Measurements from ENCODE around the gene PLA2G4A. TPM values are rescaled to one million over a fixed set of nuclear protein-coding genes. Genes with fewer than 3 reads are reported as not detected.
A peak's percentile ranks its signal among the peaks of the same experiment; 100 is the strongest.

PLA2G4A gene
- total and polyA plus RNA-seq, 2 donors (not counting 1 experiment from before 2014, with no cell fraction given), result 2.8 to 5.8 TPM

DNA sequence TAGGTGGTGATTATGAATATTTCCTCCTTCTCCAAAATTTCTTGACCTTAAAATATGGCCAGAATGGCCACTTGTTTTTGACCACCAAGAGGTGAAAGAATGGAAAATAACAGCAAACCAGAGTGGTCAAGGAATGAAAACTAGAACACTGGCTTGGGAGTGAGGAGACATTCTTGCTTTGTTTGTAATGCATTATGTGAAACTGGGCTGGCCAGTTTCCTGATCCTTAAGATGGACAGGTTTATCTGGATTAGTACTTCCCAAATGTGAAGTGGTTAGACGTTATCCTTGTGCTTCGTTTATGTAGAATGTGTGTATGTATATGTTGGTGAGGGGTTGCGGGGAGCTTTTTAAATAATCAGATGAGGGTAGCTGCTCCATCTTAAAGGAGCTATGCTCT is 12.8 kb downstream of the PLA2G4A start:
- no peaks in the 10 kb centered on the region for H3K27me3 ChIP-seq (ENCODE audit: control insufficient read depth, insufficient read depth, low read length)
- no peak overlapping the region for H3K27ac ChIP-seq (ENCODE audit: insufficient read depth, low read length)
- H3K9me3 ChIP-seq (ENCODE audit: control insufficient read depth, insufficient read depth, low read depth, low read length), result no peaks in the 10 kb centered on the region
- no peaks in the 10 kb centered on the region for H3K79me2 ChIP-seq (ENCODE audit: control insufficient read depth, insufficient read depth, low read length)
- H4K20me1 ChIP-seq (ENCODE audit: control insufficient read depth, extremely low read depth, insufficient read depth, low read length), result no peaks in the 10 kb centered on the region
- H3K4me1 ChIP-seq (ENCODE audit: control insufficient read depth, extremely low read depth, insufficient read depth, low read length), result no peaks in the 10 kb centered on the region
- no peak overlapping the region for H3K9ac ChIP-seq (ENCODE audit: insufficient read depth, low read length)
- H3K4me3 ChIP-seq (replicated peaks in 1 of 4; ENCODE audit: control extremely low read depth in 1 of 4, insufficient read depth in 1 of 4, low read depth in 3 of 4, low read length in 4 of 4), result no peak overlapping the region
- no peak overlapping the region for H3K4me2 ChIP-seq (ENCODE audit: extremely low read depth, insufficient read depth, low read length)
- no peak overlapping the region for H2AFZ ChIP-seq (ENCODE audit: low read length)
- no peaks in the 10 kb centered on the region for H3K36me3 ChIP-seq (ENCODE audit: control insufficient read depth, insufficient read depth, low read length)
- TF ChIP-seq, protein P1, sequence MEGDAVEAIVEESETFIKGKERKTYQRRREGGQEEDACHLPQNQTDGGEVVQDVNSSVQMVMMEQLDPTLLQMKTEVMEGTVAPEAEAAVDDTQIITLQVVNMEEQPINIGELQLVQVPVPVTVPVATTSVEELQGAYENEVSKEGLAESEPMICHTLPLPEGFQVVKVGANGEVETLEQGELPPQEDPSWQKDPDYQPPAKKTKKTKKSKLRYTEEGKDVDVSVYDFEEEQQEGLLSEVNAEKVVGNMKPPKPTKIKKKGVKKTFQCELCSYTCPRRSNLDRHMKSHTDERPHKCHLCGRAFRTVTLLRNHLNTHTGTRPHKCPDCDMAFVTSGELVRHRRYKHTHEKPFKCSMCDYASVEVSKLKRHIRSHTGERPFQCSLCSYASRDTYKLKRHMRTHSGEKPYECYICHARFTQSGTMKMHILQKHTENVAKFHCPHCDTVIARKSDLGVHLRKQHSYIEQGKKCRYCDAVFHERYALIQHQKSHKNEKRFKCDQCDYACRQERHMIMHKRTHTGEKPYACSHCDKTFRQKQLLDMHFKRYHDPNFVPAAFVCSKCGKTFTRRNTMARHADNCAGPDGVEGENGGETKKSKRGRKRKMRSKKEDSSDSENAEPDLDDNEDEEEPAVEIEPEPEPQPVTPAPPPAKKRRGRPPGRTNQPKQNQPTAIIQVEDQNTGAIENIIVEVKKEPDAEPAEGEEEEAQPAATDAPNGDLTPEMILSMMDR (conservative IDR thresholded peaks at IDR 0.05 in 1 of 2, IDR thresholded peaks at IDR 0.05 in 1 of 2; ENCODE audit: low read depth in 1 of 2, low read length in 2 of 2), result no peak
- no peak for TF ChIP-seq EZH2 (IDR thresholded peaks at IDR 0.05; ENCODE audit: low read length, missing control alignments)
- peak in 1 of 2 donors; percentile 47 for DNase-seq (ENCODE audit: low read depth in 2 of 2)

GRCh38 chr1:186842547-186842946 is 13.8 kb downstream of the PLA2G4A start:
- Histone ChIP-seq H3K9me3 (ENCODE audit: control insufficient read depth, insufficient read depth, low read depth, low read length) (no peaks in the 10 kb centered on the region), H3K9ac (ENCODE audit: insufficient read depth, low read length) (no peak overlapping the region), H4K20me1 (ENCODE audit: control insufficient read depth, extremely low read depth, insufficient read depth, low read length) (no peaks in the 10 kb centered on the region), H3K4me3 (replicated peaks in 1 of 4; ENCODE audit: control extremely low read depth in 1 of 4, insufficient read depth in 1 of 4, low read depth in 3 of 4, low read length in 4 of 4) (no peak overlapping the region), H2AFZ (ENCODE audit: low read length) (no peak overlapping the region), H3K79me2 (ENCODE audit: control insufficient read depth, insufficient read depth, low read length) (no peaks in the 10 kb centered on the region), H3K27me3 (ENCODE audit: control insufficient read depth, insufficient read depth, low read length) (no peaks in the 10 kb centered on the region), H3K4me2 (ENCODE audit: extremely low read depth, insufficient read depth, low read length) (no peak overlapping the region), H3K4me1 (ENCODE audit: control insufficient read depth, extremely low read depth, insufficient read depth, low read length) (no peaks in the 10 kb centered on the region), H3K36me3 (ENCODE audit: control insufficient read depth, insufficient read depth, low read length) (no peaks in the 10 kb centered on the region), H3K27ac (ENCODE audit: insufficient read depth, low read length) (no peak overlapping the region)
- no peak for DNase-seq (ENCODE audit: low read depth in 2 of 2)
- no peak for TF ChIP-seq EZH2 (IDR thresholded peaks at IDR 0.05; ENCODE audit: low read length, missing control alignments)
- TF ChIP-seq, protein P1 (conservative IDR thresholded peaks at IDR 0.05 in 1 of 2, IDR thresholded peaks at IDR 0.05 in 1 of 2; ENCODE audit: low read depth in 1 of 2, low read length in 2 of 2), result no peak

GRCh38 chr1:186843226-186843625 is 14.5 kb downstream of the PLA2G4A start:
- H3K4me3 ChIP-seq (replicated peaks in 1 of 4; ENCODE audit: control extremely low read depth in 1 of 4, insufficient read depth in 1 of 4, low read depth in 3 of 4, low read length in 4 of 4), result no peak overlapping the region
- TF ChIP-seq, protein P1 (conservative IDR thresholded peaks at IDR 0.05 in 1 of 2, IDR thresholded peaks at IDR 0.05 in 1 of 2; ENCODE audit: low read depth in 1 of 2, low read length in 2 of 2), result no peak
- no peak for TF ChIP-seq EZH2 (IDR thresholded peaks at IDR 0.05; ENCODE audit: low read length, missing control alignments)
- no peaks in the 10 kb centered on the region for H3K27me3 ChIP-seq (ENCODE audit: control insufficient read depth, insufficient read depth, low read length)
- no peak overlapping the region for H3K9ac ChIP-seq (ENCODE audit: insufficient read depth, low read length)
- H3K9me3 ChIP-seq (ENCODE audit: control insufficient read depth, insufficient read depth, low read depth, low read length), result no peaks in the 10 kb centered on the region
- H4K20me1 ChIP-seq (ENCODE audit: control insufficient read depth, extremely low read depth, insufficient read depth, low read length), result no peaks in the 10 kb centered on the region
- H3K27ac ChIP-seq (ENCODE audit: insufficient read depth, low read length), result no peak overlapping the region
- H3K4me1 ChIP-seq (ENCODE audit: control insufficient read depth, extremely low read depth, insufficient read depth, low read length), result no peaks in the 10 kb centered on the region
- H2AFZ ChIP-seq (ENCODE audit: low read length), result no peak overlapping the region
- no peaks in the 10 kb centered on the region for H3K36me3 ChIP-seq (ENCODE audit: control insufficient read depth, insufficient read depth, low read length)
- H3K4me2 ChIP-seq (ENCODE audit: extremely low read depth, insufficient read depth, low read length), result no peak overlapping the region
- DNase-seq (ENCODE audit: low read depth in 2 of 2), result no peak
- H3K79me2 ChIP-seq (ENCODE audit: control insufficient read depth, insufficient read depth, low read length), result no peaks in the 10 kb centered on the region

Data from fibroblast of lung (primary cell).